GM21786 (cell line): ENCODE results near the gene SCARB1.
A peak's percentile ranks its signal among the peaks of the same experiment; 100 is the strongest.
"Not testable (repeated sequence)": the region's sequence is repeated elsewhere in the genome, so short reads cannot be mapped to it uniquely, and the experiment has no call there.

Experiments used
- ATAC-seq: cut with Tn5 transposase; IDR thresholded peaks from one replicate; pipeline ENCODE4 v1.9.1; 2021; ENCODE audit not compliant: unreplicated experiment

SCARB1 gene

DNA sequence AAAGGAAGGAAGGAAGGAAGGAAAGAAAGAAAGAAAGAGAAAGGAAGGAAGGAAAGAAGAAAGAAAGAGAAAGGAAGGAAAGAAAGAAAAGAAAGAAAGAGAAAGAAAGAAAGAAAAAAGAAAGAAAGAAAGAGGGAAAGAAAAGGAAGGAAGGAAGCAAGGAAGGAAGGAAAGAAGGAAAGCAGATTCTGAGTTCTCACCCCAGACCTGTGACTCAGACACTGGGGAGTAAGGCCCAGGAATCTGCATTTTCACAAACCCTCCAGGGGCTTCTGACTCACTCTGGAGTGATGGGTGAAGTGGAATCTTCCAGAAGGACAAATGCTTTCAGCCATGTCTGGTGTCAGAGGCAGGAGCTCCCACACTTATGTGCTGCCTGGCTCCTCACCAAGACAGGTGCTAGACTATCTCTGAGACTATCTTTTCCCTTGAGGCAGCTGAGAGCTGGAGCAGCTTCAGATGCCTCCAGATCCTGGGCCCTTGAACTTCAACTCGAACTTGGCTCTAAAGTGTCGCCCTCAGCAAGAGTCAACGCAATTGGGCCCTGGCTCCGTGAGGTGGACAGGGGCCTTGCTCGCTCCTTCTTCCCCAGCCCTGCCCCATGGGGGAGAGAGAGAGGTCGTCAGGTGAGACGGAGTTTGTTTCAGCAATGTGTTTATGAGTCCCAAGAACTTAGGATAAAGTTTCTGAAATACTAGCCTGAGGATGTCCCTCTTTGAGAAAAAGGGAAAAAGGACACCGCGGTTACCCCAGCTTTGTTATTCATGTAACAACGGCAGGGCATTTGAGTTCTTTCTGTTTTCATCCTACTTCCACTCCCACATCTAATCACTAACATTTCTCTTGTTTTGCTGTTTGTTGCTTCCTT is 19.8 kb upstream of the SCARB1 start:
- ATAC-seq, result no peak

DNA sequence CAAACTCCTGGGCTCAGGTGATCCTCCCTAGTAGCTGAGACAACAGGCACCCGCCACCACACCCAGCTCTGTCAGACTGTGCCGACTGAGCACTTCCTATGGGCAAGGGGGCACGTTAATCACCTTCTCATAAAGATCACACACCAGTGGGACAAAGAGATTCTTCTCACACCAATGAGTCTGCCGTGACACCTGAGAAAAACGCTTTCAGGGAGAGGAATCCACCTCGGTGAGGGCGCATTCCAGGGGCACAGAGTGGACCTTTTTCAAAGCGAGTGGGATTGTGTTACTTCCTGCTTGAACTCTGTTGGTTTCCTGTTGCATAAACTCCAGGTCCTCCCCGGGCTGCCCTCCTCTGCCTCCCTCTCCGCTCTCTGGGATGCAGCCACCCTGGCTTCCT is 17.5 kb upstream of the SCARB1 start:
- no peak for ATAC-seq

GRCh38 chr12:124880335-124880734 is 16.7 kb upstream of the SCARB1 start:
- not testable (repeated sequence) for ATAC-seq

DNA sequence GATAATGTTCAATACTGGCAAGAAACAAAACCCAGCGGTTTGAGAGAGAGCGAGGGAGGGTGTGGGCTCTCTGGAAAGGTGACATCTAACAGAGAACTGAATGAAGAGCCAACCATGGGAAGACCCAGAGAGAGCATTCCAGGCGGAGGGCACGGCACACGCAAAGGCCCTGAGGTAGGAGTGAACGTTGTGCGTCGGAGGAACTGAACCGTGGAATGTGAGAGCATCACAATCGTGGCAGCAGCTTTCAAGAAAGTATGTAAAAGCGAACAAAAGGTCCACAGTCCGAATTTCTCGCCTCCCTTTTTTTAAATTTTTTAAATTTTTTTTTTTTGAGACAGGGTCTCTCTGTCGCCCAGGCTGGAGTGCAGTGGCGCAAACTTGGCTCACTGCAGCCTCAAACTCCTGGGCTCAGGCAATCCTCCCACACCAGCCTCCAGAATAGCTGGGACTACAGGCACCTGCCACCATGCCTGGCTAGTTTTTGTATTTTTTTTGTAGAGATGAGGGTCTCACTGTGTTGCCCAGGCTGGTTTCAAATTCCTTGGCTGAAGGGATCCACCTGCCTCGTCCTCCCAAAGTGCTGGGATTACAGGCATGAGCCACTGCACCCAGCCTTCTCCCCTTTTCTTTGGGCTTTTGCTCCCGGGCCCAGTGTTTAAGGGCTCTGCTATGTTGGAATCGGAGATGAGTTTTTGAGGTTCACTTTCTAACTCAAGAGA is 15.3 kb upstream of the SCARB1 start:
- ATAC-seq, result no peak

- ATAC-seq, result no peak
These were observed 13.8 kb upstream of the SCARB1 start for GRCh38 chr12:124877423-124877822.

GRCh38 chr12:124876171-124876570 is 12.5 kb upstream of the SCARB1 start:
- no peak for ATAC-seq

DNA sequence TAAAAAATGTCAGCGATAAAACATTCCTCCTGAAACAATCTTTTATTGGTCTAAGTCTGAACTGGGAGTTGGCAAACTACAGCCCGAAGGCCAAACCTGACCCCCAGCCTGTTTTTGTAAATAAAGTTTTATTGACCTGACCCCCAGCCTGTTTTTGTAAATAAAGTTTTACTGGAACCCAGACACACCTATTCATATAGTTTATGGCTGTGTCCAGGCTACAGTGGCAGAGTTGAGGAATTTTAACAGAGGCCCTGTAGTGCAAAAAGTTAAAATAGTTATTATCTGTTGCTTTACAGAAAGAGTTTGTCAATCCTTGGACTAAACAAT is 12.1 kb upstream of the SCARB1 start:
- ATAC-seq, result no peak

GRCh38 chr12:124874988-124875802 is 11.5 kb upstream of the SCARB1 start:
- ATAC-seq, result no peak

- no peak for ATAC-seq
These were observed 10.5 kb upstream of the SCARB1 start for GRCh38 chr12:124874188-124874587.

- no peak for ATAC-seq
These were observed 8.5 kb upstream of the SCARB1 start for GRCh38 chr12:124872068-124872719.

DNA sequence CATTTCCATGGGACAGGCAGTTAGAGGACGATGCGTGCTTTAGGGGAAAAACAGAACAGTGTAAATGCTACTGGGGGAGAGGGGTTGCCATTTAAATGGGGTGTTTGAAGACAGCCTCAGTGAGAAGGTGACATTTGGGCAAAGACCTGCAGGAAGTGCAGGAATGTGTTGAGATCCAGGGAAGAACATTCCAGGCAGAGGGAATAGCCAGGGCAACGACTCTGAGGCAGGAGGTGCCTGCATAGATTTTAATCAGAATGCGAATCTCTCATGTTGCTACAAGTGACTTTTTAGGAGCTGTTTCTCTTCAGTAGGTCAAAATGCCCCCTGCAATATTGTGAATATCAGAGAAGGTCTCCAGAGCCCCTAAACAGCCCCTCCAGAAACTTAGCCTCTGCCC is 7.6 kb upstream of the SCARB1 start:
- no peak for ATAC-seq

- ATAC-seq, result no peak
These were observed 6.9 kb upstream of the SCARB1 start for GRCh38 chr12:124870515-124870914.

- ATAC-seq, result peak; percentile 45
These were observed 5.5 kb upstream of the SCARB1 start for GRCh38 chr12:124869059-124869665.

DNA sequence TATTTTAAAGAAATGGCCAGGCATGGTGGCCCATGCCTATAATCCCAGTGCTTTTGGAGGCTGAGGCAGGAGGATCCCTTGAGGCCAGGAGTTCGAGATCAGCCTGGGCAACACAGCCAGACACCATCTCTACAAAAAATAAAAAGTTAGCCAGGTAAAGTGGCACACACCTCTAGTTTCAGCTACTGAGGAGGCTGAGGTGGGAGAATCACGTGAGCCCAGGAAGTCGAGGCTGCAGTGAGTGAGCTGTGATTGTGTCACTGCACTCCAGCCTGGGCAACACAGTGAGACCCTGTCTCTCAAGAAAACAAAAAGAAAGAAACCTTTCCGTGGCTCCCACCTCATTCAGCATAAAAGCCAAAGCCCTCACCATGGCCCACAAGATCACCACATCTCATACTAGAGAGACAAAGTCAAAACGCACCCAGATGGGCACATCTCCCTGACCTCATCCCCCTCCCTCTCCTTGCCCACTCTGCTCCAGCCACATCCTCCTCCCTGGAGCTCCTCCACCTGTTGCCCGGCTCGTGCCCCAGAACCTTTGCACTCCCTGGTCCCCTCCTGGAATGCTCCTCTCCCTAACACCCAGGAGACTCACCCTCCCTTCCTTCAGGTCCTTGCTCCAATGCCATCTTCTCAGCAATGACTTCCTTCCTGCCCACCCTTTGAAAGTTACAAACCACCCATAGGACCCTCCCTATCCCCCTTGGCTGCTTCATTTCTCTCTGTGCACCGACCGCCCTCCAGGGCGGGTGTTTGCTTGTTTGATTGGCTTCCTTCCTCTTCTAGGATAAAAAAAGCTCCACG is 4.8 kb upstream of the SCARB1 start:
- no peak for ATAC-seq

DNA sequence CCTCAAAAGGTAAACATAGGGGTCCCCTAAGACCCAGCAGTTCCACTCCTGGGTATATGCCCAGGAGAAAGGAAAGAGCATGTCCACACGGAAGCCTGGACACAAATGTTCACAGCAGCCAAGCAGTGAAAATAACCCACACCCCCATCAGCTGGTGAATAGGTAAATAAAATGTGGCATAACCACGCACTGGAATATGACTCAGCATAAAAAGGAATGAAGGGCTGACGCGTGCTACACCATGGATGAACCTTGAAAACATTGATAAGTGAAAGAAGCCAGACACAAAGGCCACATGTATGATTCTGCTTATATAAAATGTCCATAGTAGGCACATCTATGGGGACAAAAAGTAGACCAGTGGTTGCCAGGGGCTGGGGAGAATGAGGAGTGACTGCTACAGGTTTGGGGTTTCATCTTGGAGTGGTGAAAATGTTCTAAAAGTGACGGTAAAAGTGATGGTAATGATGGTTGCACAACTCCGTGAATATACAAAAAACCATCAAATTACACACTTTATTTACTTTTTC is 3.8 kb upstream of the SCARB1 start:
- no peak for ATAC-seq

GRCh38 chr12:124866883-124867400 is 3.3 kb upstream of the SCARB1 start:
- no peak for ATAC-seq

DNA sequence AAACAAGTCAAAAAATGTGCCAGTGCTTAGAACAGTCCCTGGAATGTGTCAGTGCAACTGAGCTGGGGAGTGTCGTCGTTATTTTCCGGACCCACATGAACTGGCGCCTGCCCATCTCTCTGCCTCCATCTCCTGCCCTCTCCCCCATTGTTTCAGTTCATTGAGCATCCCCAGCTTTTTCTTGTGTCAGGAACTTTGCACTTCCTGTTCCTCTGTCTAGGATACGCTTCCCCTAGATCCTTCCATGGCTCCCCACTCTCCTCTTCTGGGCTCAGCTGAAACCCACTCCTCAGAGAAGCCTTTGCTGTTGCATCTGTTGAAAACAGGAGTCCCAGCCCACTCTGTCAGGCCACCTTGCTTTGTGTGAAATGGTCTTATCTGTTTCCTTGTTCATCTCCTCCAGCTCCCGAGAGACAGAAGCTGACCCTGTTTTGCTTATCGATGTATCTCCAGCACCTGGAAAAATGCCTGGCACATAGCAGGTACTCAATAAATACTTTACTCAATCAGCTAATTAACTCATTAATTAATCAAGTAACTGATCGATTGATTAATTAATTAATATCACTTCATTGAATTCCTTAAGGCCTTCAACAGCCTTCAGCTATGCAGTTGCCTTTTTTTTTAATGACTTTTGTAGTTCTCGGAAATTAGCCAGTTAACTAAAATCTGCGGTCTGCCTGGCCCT is 2.7 kb upstream of the SCARB1 start:
- ATAC-seq, result no peak

DNA sequence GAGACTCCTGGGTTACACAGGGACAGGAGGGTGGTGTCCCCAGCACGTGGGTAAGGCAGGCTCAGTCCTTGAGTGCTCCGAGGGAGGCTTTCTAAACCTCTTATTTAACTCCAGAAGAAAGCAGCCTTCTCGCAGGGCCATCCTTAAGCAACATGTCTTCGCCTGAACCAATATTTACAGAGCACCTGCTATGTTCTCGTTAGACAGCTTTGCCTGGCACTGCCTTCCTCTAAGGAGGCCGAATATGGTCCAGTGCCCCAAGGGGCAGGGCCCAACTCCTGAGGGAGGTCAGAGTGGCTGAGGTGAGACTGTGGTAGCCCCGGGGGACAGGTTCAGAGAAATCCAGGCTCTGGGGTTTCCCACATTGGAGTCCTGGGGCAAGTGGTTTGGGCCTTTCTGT is 2.1 kb upstream of the SCARB1 start:
- ATAC-seq, result no peak

DNA sequence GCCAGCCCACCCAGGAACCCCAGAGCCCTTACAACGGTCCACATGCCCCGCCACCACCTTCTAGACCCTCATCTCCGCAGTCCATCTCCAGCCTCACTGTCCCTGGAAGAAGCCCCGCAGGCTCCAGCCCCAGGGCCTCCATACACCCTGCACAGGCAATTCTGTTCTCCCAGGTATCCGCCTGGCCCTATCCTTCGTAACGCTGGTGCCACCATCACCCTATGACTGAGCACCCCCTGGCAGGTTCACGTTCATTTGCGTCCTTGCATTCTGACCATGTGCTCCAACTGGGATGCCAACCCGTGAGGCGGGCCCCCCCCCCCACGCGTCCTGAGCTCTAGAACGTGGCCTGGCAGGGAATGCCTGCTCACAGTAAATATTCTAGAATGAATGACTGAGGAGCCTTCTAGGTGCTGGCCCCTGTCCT is 675 bp upstream of the SCARB1 start:
- no peak for ATAC-seq
